Pancreas (tissue), 10 donors: Measurements from ENCODE around the gene PRDM16. TPM values are rescaled to one million over a fixed set of nuclear protein-coding genes. Genes with fewer than 3 reads are reported as not detected.
A peak's percentile ranks its signal among the peaks of the same experiment; 100 is the strongest.

Experiments
- ATAC-seq, 4 donors: fragments of 200-7000 bp; cut with Tn5 transposase; one replicate each; pipeline versions ENCODE4 v1.8.0 to v1.9.1; 2020; ENCODE audit warnings: mild to moderate bottlenecking in 4 of 4, moderate library complexity in 4 of 4
- DNase-seq, 6 donors: peaks; one replicate each; pipeline ENCODE4 v3.0.0-alpha.2; 2020
- FAIRE-seq: peaks from 2 replicates; lab custom pipeline; 2012; peaks lifted over from hg19 to GRCh38; lab: Jason Lieb, UNC
- H3K27ac ChIP-seq, 4 donors: fragments of 200-600 bp; sonication (generic); 1 replicate in 3 of 4; 2 replicates in 1 of 4; pipeline versions ENCODE4 v1.5.0 to v1.8.0; 2020
- H3K27me3 ChIP-seq, 4 donors: fragments of 200-600 bp; one replicate each; pipeline ENCODE4 v1.8.0; 2021
- H3K36me3 ChIP-seq, 3 donors: fragments of 200-600 bp; sonication (generic) in 1 of 3; one replicate each; pipeline versions ENCODE4 v1.5.0 to v1.8.0; 2020 to 2021
- H3K4me1 ChIP-seq, 3 donors: fragments of 200-600 bp; one replicate each; pipeline ENCODE4 v1.8.0; 2021
- H3K4me3 ChIP-seq, 4 donors: fragments of 200-600 bp; sonication (generic) in 2 of 4; one replicate each; pipeline versions ENCODE4 v1.5.0 to v1.8.0; 2020 to 2021
- H3K9me3 ChIP-seq, 4 donors: fragments of 200-600 bp; one replicate each; pipeline ENCODE4 v1.8.0; 2021
- WGBS, 2 donors: extraction: QIAGEN DNeasy Blood & Tissue Kit; methylation state at CpG; one replicate each; pipeline ENCODE4 v1.1.7; 2013; 5-methylcytosine and 5-hydroxymethylcytosine counted together
- intact Hi-C, 3 donors: fragments of 100-400 bp; cut with DNase I; formaldehyde crosslinking; loops; one replicate each; pipeline versions ENCODE4 v1.11.1 to v1.14.2; 2022
- polyA plus RNA-seq, 2 donors: library from polyadenylated mRNA; stranded (reverse); fragments of 200-250 nt; gene quantifications; one replicate each; pipeline ENCODE4 v1.2.3, GENCODE V29; 2013
- total RNA-seq, 6 donors: library from RNA; stranded (reverse); fragmentation: NEBNext Ultra II Directional in 4 of 6; extraction: Animal tissue kit (Norgen Biotek cat#: 25700) in 4 of 6; gene quantifications; one replicate each; pipeline versions ENCODE4 v1.2.1 to v1.2.4, GENCODE V29; 2021 to 2023
- TF ChIP-seq, protein P1 (sequence below), 4 donors: fragments of 200-600 bp; sonication (generic) in 3 of 4; IDR thresholded peaks; one replicate each; pipeline versions ENCODE4 v1.5.0 to v1.8.0; 2021; ENCODE audit warnings: antibody characterized with exemption in 4 of 4
- donor health status: healthy with polysubstance abuse.
- donor health status: DM: no; HTN: no; CAD: no; lungs with moderate emphysema.
- donor health status: DM: no; HTN: no; CAD: no.
- donor health status: control.
- donor health status: control.
- donor health status: Bipolar disorder and iron deficiency.
- donor health status: DM: yes; HTN: yes; CAD: no.
- donor health status: DM: no; HTN: no; CAD: no.
- donor health status: DM: no; HTN: no; CAD: no.
- donor health status: DM: yes; HTN: yes; CAD: no.

The PRDM16 gene
- total and polyA plus RNA-seq, 8 donors = 6.6 to 19.2 (median 14.9) TPM

DNA sequence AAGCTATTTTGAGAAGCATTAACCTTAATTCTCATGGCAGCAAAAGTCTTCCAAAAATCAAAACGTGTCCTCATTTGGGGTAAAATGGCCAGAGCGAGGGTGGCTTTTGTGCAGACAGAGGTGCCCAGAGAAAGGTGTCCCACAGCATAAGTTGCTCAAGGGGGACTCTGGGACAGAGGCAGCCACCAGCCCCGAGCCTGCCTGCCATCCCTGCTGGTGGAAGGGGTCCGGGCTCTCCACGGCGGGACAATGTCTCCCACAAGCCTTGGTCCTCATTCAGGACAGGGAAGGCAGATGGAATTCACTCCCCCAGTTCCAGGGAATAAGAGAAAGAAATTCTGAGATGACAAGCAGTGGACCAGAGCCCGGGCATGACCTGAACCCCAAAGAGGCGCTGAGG, 372.9 kb downstream of the PRDM16 start:
- Histone ChIP-seq H3K27me3 (no peaks in the 10 kb centered on the region), H3K9me3 (no peaks in the 10 kb centered on the region), H3K36me3 (no peaks in the 10 kb centered on the region), H3K27ac (no peak overlapping the region), H3K4me1 (no peaks in the 10 kb centered on the region), H3K4me3 (no peak overlapping the region)
- intact Hi-C loops = no loop called here
- ATAC-seq = no peak
- TF ChIP-seq, protein P1, sequence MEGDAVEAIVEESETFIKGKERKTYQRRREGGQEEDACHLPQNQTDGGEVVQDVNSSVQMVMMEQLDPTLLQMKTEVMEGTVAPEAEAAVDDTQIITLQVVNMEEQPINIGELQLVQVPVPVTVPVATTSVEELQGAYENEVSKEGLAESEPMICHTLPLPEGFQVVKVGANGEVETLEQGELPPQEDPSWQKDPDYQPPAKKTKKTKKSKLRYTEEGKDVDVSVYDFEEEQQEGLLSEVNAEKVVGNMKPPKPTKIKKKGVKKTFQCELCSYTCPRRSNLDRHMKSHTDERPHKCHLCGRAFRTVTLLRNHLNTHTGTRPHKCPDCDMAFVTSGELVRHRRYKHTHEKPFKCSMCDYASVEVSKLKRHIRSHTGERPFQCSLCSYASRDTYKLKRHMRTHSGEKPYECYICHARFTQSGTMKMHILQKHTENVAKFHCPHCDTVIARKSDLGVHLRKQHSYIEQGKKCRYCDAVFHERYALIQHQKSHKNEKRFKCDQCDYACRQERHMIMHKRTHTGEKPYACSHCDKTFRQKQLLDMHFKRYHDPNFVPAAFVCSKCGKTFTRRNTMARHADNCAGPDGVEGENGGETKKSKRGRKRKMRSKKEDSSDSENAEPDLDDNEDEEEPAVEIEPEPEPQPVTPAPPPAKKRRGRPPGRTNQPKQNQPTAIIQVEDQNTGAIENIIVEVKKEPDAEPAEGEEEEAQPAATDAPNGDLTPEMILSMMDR (IDR thresholded peaks at IDR 0.05) = no peak
- no peak for FAIRE-seq
- WGBS, 2 donors = 54 to 77% methylated on average over 8 of the region's 8 CpGs
- DNase-seq = peak in 1 of 6 donors; percentile 9

DNA sequence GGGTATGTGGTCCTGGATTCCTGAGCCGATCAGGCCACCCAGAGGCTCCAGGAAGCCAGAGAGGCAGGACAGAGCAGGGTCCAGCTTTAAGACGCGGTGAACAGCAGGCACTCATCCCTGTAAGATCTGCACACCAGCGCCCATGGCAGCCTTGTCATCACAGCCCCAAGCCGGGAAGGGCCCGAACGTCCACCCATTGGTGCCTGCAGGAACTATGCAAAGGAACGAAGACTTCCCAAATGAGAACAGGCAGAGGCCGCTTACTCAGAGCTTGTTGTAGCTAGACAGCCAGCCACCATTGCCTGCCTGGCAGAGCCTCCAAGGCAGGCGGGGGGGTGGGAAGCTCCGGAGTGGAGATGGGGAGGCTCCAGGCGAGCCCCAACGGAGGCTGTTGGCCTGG, 373.3 kb downstream of the PRDM16 start:
- WGBS, 2 donors = 60 to 75% methylated on average over 13 of the region's 13 CpGs
- Histone ChIP-seq H3K36me3 (no peaks in the 10 kb centered on the region), H3K27me3 (no peaks in the 10 kb centered on the region), H3K27ac (no peak overlapping the region), H3K4me1 (no peaks in the 10 kb centered on the region), H3K9me3 (no peaks in the 10 kb centered on the region), H3K4me3 (no peak overlapping the region)
- DNase-seq (peak in 2 of 6 donors; percentile 8 to 22), ATAC-seq (no peak), FAIRE-seq (no peak)
- TF ChIP-seq, protein P1 (IDR thresholded peaks at IDR 0.05) = no peak
- intact Hi-C loops = no loop called here

DNA sequence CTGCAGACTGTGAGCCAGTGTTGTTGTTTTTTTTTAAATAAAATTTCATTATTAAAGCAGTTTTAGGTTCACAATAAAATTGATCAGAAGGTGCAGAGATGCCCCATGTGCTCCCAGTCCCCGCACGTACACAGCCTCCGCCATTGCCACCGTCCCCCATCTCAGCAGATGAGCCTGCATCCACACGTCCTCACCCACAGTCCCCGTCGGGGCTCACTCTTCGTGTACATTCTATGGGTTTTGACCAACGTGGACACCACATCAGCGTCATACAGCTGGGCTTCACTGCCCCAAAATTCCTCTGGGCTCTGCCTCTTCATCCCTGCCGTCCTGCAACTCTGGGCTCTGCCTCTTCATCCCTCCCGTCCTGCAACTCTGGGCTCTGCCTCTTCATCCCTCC, 373.9 kb downstream of the PRDM16 start:
- Histone ChIP-seq H3K4me3 (no peak overlapping the region), H3K36me3 (no peaks in the 10 kb centered on the region), H3K27me3 (no peaks in the 10 kb centered on the region), H3K9me3 (no peaks in the 10 kb centered on the region), H3K4me1 (no peaks in the 10 kb centered on the region), H3K27ac (no peak overlapping the region)
- DNase-seq = peak in 2 of 6 donors; percentile 13 to 14
- FAIRE-seq = no peak
- WGBS, 2 donors = 63 to 67% methylated on average over 12 of the region's 12 CpGs
- intact Hi-C loops = no loop called here
- TF ChIP-seq, protein P1 (IDR thresholded peaks at IDR 0.05) = no peak
- ATAC-seq = no peak

DNA sequence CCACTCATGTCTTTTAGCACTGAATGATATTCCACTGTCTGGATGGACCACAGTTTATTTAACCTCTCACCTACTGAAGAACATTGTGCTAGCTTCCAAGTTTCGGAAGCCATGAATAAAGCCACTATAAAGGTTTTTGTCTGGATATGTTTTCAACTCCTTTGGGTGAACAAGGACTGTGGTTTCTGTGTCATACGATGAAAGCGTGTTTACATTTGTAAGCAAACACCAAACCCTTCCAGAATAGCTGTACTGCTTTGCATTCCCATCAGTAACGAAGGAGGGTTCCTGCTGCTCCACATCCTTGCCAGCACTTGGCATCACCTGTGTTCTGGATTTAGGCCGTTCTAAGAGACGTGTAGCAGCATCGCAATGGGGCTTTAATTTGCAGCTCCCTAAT, 374.8 kb downstream of the PRDM16 start:
- FAIRE-seq (no peak), DNase-seq (no peak), ATAC-seq (no peak)
- no peaks in the 10 kb centered on the region for H3K36me3 ChIP-seq
- intact Hi-C loops = no loop called here
- no peak overlapping the region for H3K4me3 ChIP-seq
- TF ChIP-seq, protein P1 (IDR thresholded peaks at IDR 0.05) = no peak
- no peaks in the 10 kb centered on the region for H3K4me1 ChIP-seq
- no peak overlapping the region for H3K27ac ChIP-seq
- H3K27me3 ChIP-seq = no peaks in the 10 kb centered on the region
- H3K9me3 ChIP-seq = no peaks in the 10 kb centered on the region
- WGBS, 2 donors = 65 to 71% methylated on average over 7 of the region's 7 CpGs

DNA sequence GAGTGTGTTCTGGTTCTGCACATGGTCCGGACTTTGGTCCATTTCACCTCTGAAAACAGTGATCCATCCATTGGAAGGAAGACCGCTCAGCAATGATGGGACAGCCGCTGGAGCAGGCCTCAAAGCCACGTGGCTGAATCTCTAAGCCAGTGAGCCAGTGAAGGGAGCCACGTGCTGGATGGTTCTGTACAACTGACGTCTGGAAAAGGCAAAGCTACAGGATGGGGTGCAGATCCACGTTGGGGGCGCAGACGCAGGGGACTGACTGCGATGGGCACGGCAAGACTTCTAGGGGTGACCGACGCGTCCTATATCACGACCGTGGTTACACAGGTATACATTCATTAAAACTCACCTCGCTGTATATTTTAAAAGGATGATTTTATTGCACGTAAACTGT, 375.3 kb downstream of the PRDM16 start:
- no peaks in the 10 kb centered on the region for H3K9me3 ChIP-seq
- no peak for FAIRE-seq
- no peak overlapping the region for H3K4me3 ChIP-seq
- intact Hi-C loops = no loop called here
- H3K4me1 ChIP-seq = no peaks in the 10 kb centered on the region
- DNase-seq = peak in 1 of 6 donors; percentile 23
- H3K27me3 ChIP-seq = no peaks in the 10 kb centered on the region
- H3K36me3 ChIP-seq = no peaks in the 10 kb centered on the region
- TF ChIP-seq, protein P1 (IDR thresholded peaks at IDR 0.05) = no peak
- no peak overlapping the region for H3K27ac ChIP-seq
- ATAC-seq = no peak
- WGBS, 2 donors = 74 to 84% methylated on average over 18 of the region's 18 CpGs
